Right lobe of liver (tissue), 4 donors: Measurements from ENCODE around the gene CEP55.

Source experiments
- CTCF ChIP-seq, 4 donors: fragments of 200-600 bp in 3 of 4; fragments of 450-650 bp in 1 of 4; IDR thresholded peaks; one replicate each; pipeline versions ENCODE4 v1.5.1 to v1.8.0; 2016 to 2022; ENCODE audit warnings: antibody characterized with exemption in 4 of 4, mild to moderate bottlenecking in 2 of 4
- POLR2A ChIP-seq: fragments of 450-650 bp; IDR thresholded peaks from one replicate; pipeline ENCODE4 v1.6.1; 2017; ENCODE audit warnings: antibody characterized with exemption, mild to moderate bottlenecking
- donor health status: DM: no; HTN: no; CAD: no.
- donor health status: DM: no; HTN: no; CAD: no.
- donor health status: DM: no; HTN: yes; CAD: no.

DNA sequence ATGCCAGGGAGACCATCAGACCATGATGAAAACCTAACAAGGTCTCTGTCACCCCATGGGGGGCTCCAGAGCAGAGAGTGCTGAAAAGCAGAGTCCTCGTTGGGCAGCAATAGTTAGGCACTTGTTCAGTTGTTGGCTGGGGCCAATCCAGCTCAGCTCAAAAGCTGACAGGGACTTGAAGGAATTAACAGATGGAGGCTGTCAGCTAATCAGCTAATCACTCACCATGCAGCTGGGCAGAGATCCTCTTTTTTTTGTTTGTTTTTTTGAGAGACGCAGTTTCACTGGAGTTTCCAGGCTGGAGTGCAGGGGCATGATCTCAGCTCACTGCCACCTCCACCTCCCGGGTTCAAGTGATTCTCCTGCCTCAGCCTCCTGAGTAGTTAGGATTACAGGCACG lies 18.1 kb downstream of the CEP55 start:
- no peak for TF ChIP-seq POLR2A
- TF ChIP-seq CTCF (IDR thresholded peaks at IDR 0.05) = no peak
